ENCODE measurements around the gene LONP2.
A peak's percentile ranks its signal among the peaks of the same experiment; 100 is the strongest.

The LONP2 gene

GRCh38 chr16:48244080-48244862 is at the start of gene LONP2:
Gene LONP2 (plus strand): TSS chr16:48244300. CDS start chr16:48244389, 89 bp downstream.
- peak; percentile 87 to 93 for DNase-seq

- no peak for DNase-seq
Observed at GRCh38 chr16:48194828-48195556, 49.1 kb upstream of the LONP2 start.

- no peak for DNase-seq
Observed at GRCh38 chr16:48197294-48197693, 46.8 kb upstream of the LONP2 start.

GRCh38 chr16:48201515-48202201 is 42.4 kb upstream of the LONP2 start:
- DNase-seq, result no peak

GRCh38 chr16:48203974-48204824 is 39.9 kb upstream of the LONP2 start:
- DNase-seq, result no peak

GRCh38 chr16:48204825-48205151 is 39.3 kb upstream of the LONP2 start:
- DNase-seq, result no peak

GRCh38 chr16:48206594-48207242 is 37.4 kb upstream of the LONP2 start:
- DNase-seq, result no peak

GRCh38 chr16:48210747-48211146 is 33.4 kb upstream of the LONP2 start:
- DNase-seq, result no peak

- no peak for DNase-seq
Observed at GRCh38 chr16:48212033-48212432, 32.1 kb upstream of the LONP2 start.

GRCh38 chr16:48215738-48216137 is 28.4 kb upstream of the LONP2 start:
- DNase-seq, result no peak

GRCh38 chr16:48217708-48218107 is 26.4 kb upstream of the LONP2 start:
- DNase-seq, result no peak

- DNase-seq, result no peak
Observed at GRCh38 chr16:48218473-48218872, 25.6 kb upstream of the LONP2 start.

- DNase-seq, result no peak
Observed at GRCh38 chr16:48220891-48221290, 23.2 kb upstream of the LONP2 start.

GRCh38 chr16:48223490-48223889 is 20.6 kb upstream of the LONP2 start:
- DNase-seq, result no peak

GRCh38 chr16:48225456-48225855 is 18.6 kb upstream of the LONP2 start:
- no peak for DNase-seq

- DNase-seq, result peak; percentile 22 to 48
Observed at GRCh38 chr16:48231727-48232492, 12.2 kb upstream of the LONP2 start.

GRCh38 chr16:48232493-48233040 is 11.5 kb upstream of the LONP2 start:
- no peak for DNase-seq

GRCh38 chr16:48234630-48235029 is 9.5 kb upstream of the LONP2 start:
- DNase-seq, result no peak

GRCh38 chr16:48235058-48235555 is 9.0 kb upstream of the LONP2 start:
- no peak for DNase-seq

GRCh38 chr16:48235556-48236136 is 8.5 kb upstream of the LONP2 start:
- DNase-seq, result no peak

- no peak for DNase-seq
Observed at GRCh38 chr16:48236286-48236685, 7.8 kb upstream of the LONP2 start.

All from CD4-positive, alpha-beta T cell treated with Interferon alpha-2 for 1 hour (primary cell).